H1 (cell line): ENCODE data around the gene PNMA8B. TPM values are rescaled to one million over a fixed set of nuclear protein-coding genes. Genes with fewer than 3 reads are reported as not detected.

Source experiments
- CTCF ChIA-PET: fragments of 300-600 bp; sonication (Branson Sonifier 250); formaldehyde crosslinking; loops from one replicate; lab custom pipeline; 2021; ENCODE audit not compliant: partially characterized antibody; lab: Charles Lee
- POLR2A ChIA-PET: fragments of 300-600 bp; sonication (Branson Sonifier 250); formaldehyde crosslinking; loops from one replicate; lab custom pipeline; 2021; ENCODE audit warnings: inconsistent platforms; ENCODE audit not compliant: partially characterized antibody; lab: Charles Lee
- DNase-seq, 2 experiments: peaks; one replicate each; pipeline versions ENCODE4 v3.0.0 to v3.0.0-alpha.2; 2010 to 2022; ENCODE audit warnings: low spot score in 2 of 2, low read depth in 1 of 2, mixed read lengths in 1 of 2
- FAIRE-seq: peaks from 2 replicates; lab custom pipeline; 2011; peaks lifted over from hg19 to GRCh38; lab: Jason Lieb, UNC
- H2AFZ ChIP-seq: 2 replicates; pipeline ENCODE4 v1.8.1; 2012; ENCODE audit warnings: low read length, inconsistent platforms
- H2AK5ac ChIP-seq: 2 replicates; pipeline ENCODE4 v1.6.1; 2013; ENCODE audit warnings: low read depth, low read length
- H2BK120ac ChIP-seq: replicated peaks from 2 replicates; pipeline ENCODE3; 2013; ENCODE audit warnings: low read depth, low read length, inconsistent platforms
- H2BK12ac ChIP-seq: 2 replicates; pipeline ENCODE4 v1.6.1; 2013; ENCODE audit warnings: low read depth, low read length
- H2BK15ac ChIP-seq: 2 replicates; pipeline ENCODE4 v1.6.1; 2013; ENCODE audit warnings: low read length
- H2BK20ac ChIP-seq: 2 replicates; pipeline ENCODE4 v1.6.1; 2013; ENCODE audit warnings: low read length
- H2BK5ac ChIP-seq: 2 replicates; pipeline ENCODE4 v1.6.1; 2013; ENCODE audit warnings: low read depth, low read length
- H3K14ac ChIP-seq: 2 replicates; pipeline ENCODE4 v1.6.1; 2013; ENCODE audit warnings: inconsistent platforms; ENCODE audit not compliant: insufficient read length
- H3K18ac ChIP-seq: 2 replicates; pipeline ENCODE4 v1.6.1; 2013; ENCODE audit warnings: low read length; ENCODE audit errors: extremely low read depth
- H3K23ac ChIP-seq: 2 replicates; pipeline ENCODE4 v1.6.1; 2013; ENCODE audit warnings: inconsistent platforms; ENCODE audit not compliant: insufficient read length
- H3K23me2 ChIP-seq: 2 replicates; pipeline ENCODE4 v1.6.1; 2013; ENCODE audit warnings: low read depth, low read length
- H3K27ac ChIP-seq: 2 replicates; pipeline ENCODE4 v1.6.1; 2011; ENCODE audit warnings: low read depth, low read length, inconsistent platforms
- H3K27me3 ChIP-seq, 4 experiments: replicated peaks in 1 of 4; 1 replicate in 1 of 4; 2 replicates in 3 of 4; pipeline versions ENCODE4 v1.6.1 to v1.8.1; 2011 to 2013; ENCODE audit warnings: low read length in 3 of 4, mild to moderate bottlenecking in 3 of 4, inconsistent platforms in 2 of 4, mixed read lengths in 2 of 4, moderate library complexity in 1 of 4; ENCODE audit not compliant: control insufficient read depth in 3 of 4, insufficient read depth in 3 of 4; ENCODE audit errors: extremely low read depth in 1 of 4
- H3K36me3 ChIP-seq, 4 experiments: 2 replicates each; pipeline versions ENCODE4 v1.6.1 to v1.8.1; 2011 to 2013; ENCODE audit warnings: mild to moderate bottlenecking in 4 of 4, low read length in 3 of 4, moderate library complexity in 2 of 4, control low read depth in 1 of 4, inconsistent platforms in 1 of 4; ENCODE audit not compliant: insufficient read depth in 4 of 4, control insufficient read depth in 2 of 4
- H3K4ac ChIP-seq: replicated peaks from 2 replicates; pipeline ENCODE3; 2013; ENCODE audit warnings: low read length, low read depth, mixed read lengths, inconsistent platforms; ENCODE audit not compliant: insufficient read length
- H3K4me1 ChIP-seq, 4 experiments: replicated peaks in 1 of 4; 1 replicate in 1 of 4; 2 replicates in 3 of 4; pipeline versions ENCODE4 v1.6.1 to v1.8.1; 2011 to 2013; ENCODE audit warnings: low read length in 3 of 4, inconsistent platforms in 2 of 4, mixed read lengths in 1 of 4; ENCODE audit not compliant: insufficient read depth in 4 of 4, control insufficient read depth in 3 of 4
- H3K4me2 ChIP-seq, 2 experiments: 2 replicates each; pipeline versions ENCODE4 v1.6.1 to v1.8.1; 2011 to 2013; ENCODE audit warnings: low read depth in 2 of 2, low read length in 2 of 2, control low read depth in 1 of 2, inconsistent platforms in 1 of 2, mild to moderate bottlenecking in 1 of 2; ENCODE audit not compliant: insufficient read depth in 1 of 2
- H3K4me3 ChIP-seq, 4 experiments: fragments of 200-600, 300-600 bp in 1 of 4; sonication (generic), shearing (Covaris generic), sonication (Bioruptor Twin) in 1 of 4; 2 replicates each; pipeline versions ENCODE4 v1.5.1 to v1.8.1; 2011 to 2016; ENCODE audit warnings: low read length in 4 of 4, low read depth in 3 of 4, control low read depth in 2 of 4, inconsistent platforms in 2 of 4, mild to moderate bottlenecking in 2 of 4, mixed read lengths in 1 of 4, moderate library complexity in 1 of 4; ENCODE audit not compliant: insufficient read depth in 2 of 4; ENCODE audit errors: extremely low read depth in 1 of 4
- H3K56ac ChIP-seq: replicated peaks from 2 replicates; pipeline ENCODE3; 2013; ENCODE audit warnings: low read depth, mild to moderate bottlenecking, mixed read lengths, low read length, inconsistent platforms; ENCODE audit not compliant: insufficient read length
- H3K79me1 ChIP-seq: 2 replicates; pipeline ENCODE4 v1.6.1; 2013; ENCODE audit warnings: low read depth, low read length, control low read depth
- H3K79me2 ChIP-seq, 2 experiments: 2 replicates each; pipeline versions ENCODE4 v1.6.1 to v1.8.1; 2012 to 2013; ENCODE audit warnings: low read length in 2 of 2, mild to moderate bottlenecking in 2 of 2, inconsistent platforms in 1 of 2; ENCODE audit not compliant: insufficient read depth in 2 of 2, control insufficient read depth in 1 of 2
- H3K9ac ChIP-seq, 4 experiments: replicated peaks in 1 of 4; 1 replicate in 1 of 4; 2 replicates in 3 of 4; pipeline versions ENCODE4 v1.6.1 to v1.8.1; 2011 to 2013; ENCODE audit warnings: low read depth in 3 of 4, low read length in 3 of 4, control low read depth in 2 of 4, mild to moderate bottlenecking in 2 of 4, moderate library complexity in 2 of 4, inconsistent platforms in 1 of 4; ENCODE audit errors: extremely low read depth in 1 of 4
- H3K9me3 ChIP-seq, 2 experiments: 2 replicates each; pipeline versions ENCODE4 v1.6.1 to v1.8.1; 2012 to 2013; ENCODE audit warnings: mild to moderate bottlenecking in 2 of 2, moderate library complexity in 2 of 2, control low read depth in 1 of 2, inconsistent platforms in 1 of 2, low read depth in 1 of 2, low read length in 1 of 2, mixed read lengths in 1 of 2; ENCODE audit not compliant: insufficient read depth in 2 of 2
- H4K20me1 ChIP-seq, 2 experiments: replicated peaks in 1 of 2; 2 replicates each; pipeline versions ENCODE3 to v1.8.1; 2011 to 2013; ENCODE audit warnings: inconsistent platforms in 2 of 2, low read length in 2 of 2, mild to moderate bottlenecking in 1 of 2; ENCODE audit not compliant: insufficient read depth in 2 of 2, control insufficient read depth in 1 of 2
- H4K5ac ChIP-seq: 2 replicates; pipeline ENCODE4 v1.6.1; 2013; ENCODE audit warnings: low read length, low read depth, mixed read lengths, inconsistent platforms; ENCODE audit not compliant: insufficient read length
- H4K8ac ChIP-seq: 2 replicates; pipeline ENCODE4 v1.8.0; 2013; ENCODE audit warnings: mild to moderate bottlenecking, moderate library complexity, low read length, inconsistent platforms; ENCODE audit not compliant: insufficient read depth; ENCODE audit errors: extremely low read depth
- H4K91ac ChIP-seq: replicated peaks from 2 replicates; pipeline ENCODE3; 2013; ENCODE audit warnings: low read length, mixed read lengths, inconsistent platforms; ENCODE audit not compliant: insufficient read length
- ASH2L ChIP-seq: fragments of 200-600, 300-600 bp; sonication (generic); IDR thresholded peaks from one replicate; pipeline ENCODE4 v1.7.1; 2017; ENCODE audit warnings: low read length
- CHD2 ChIP-seq: IDR thresholded peaks from 2 replicates; pipeline ENCODE4 v1.6.1; 2012; ENCODE audit warnings: low read length, improper control_type of control experiment
- EZH2 ChIP-seq: fragments of 200-600 bp; sonication (generic); IDR thresholded peaks from 2 replicates; pipeline ENCODE4 v1.7.1; 2012; ENCODE audit warnings: low read depth, mild to moderate bottlenecking, moderate library complexity, low read length, inconsistent platforms; ENCODE audit not compliant: severe bottlenecking
- POLR2A ChIP-seq, 2 experiments: IDR thresholded peaks; 1 replicate in 1 of 2; 2 replicates in 1 of 2; pipeline ENCODE4 v1.6.1; 2011; ENCODE audit warnings: low read depth in 2 of 2, low read length in 2 of 2, mild to moderate bottlenecking in 2 of 2; ENCODE audit errors: control extremely low read depth in 1 of 2
- WGBS, 2 experiments: shearing (Covaris generic) in 1 of 2; methylation state at CpG; one replicate each; pipeline versions ENCODE4 v1.1.6 to v1.1.7; 2013 to 2015; ENCODE audit warnings: low lambda C conversion rate in 2 of 2, mixed read lengths in 2 of 2, inconsistent platforms in 1 of 2, low coverage in 1 of 2, missing lambda C conversion rate in 1 of 2; ENCODE audit not compliant: insufficient replicate concordance in 2 of 2, insufficient coverage in 1 of 2, insufficient read length in 1 of 2; ENCODE audit errors: extremely low coverage in 1 of 2, missing lambda C conversion rate in 1 of 2; 5-methylcytosine and 5-hydroxymethylcytosine counted together
- polyA plus RNA-seq, 7 experiments: library from polyadenylated mRNA; depleted of rRNA in 3 of 7; stranded (reverse) in 5 of 7; unstranded in 2 of 7; fragments of >200 nt in 5 of 7; fragments of 200-250 nt in 2 of 7; gene quantifications; 1 replicate in 5 of 7; 2 replicates in 1 of 7; 4 replicates in 1 of 7; pipeline versions ENCODE4 v1.2.1 to v1.2.3, GENCODE V29; 2011 to 2013; ENCODE audit warnings: missing spikeins in 2 of 7, mixed read lengths in 2 of 7
- total RNA-seq: library from RNA; stranded (reverse); fragmentation: NEBNext Ultra II Directional; extraction: Animal tissue kit (Norgen Biotek cat#: 25700); gene quantifications from 2 replicates; pipeline ENCODE4 v1.2.1, GENCODE V29; 2021

The PNMA8B gene
- total and polyA plus RNA-seq, 2 of the 8 experiments (the other 6 are each of a cell fraction or from before 2014, with no cell fraction given) = 0.48 to 1.4 TPM

GRCh38 chr19:46488551-46488950, 7.1 kb downstream of the PNMA8B start:
- Histone ChIP-seq H3K9me3 (no peaks in the 10 kb centered on the region), H2BK20ac (0 out of 2 replicates have a peak overlapping the region, but pooled peaks have one; percentile 1), H3K23ac (no peak overlapping the region), H4K91ac (no peak overlapping the region), H3K4ac (no peak overlapping the region), H3K79me1 (no peaks in the 10 kb centered on the region), H3K56ac (no peak overlapping the region), H3K4me2 (peak overlapping the region in 1 of 2 experiments; percentile 53; a peak in 1 of 4 replicates), H4K5ac (no peak overlapping the region), H2AK5ac (no peak overlapping the region), H3K4me1 (peaks cover 0 to 25% (median 15%) of the 10 kb centered on the region in 4 experiments; a peak in 6 of 7 replicates), H2BK15ac (no peak overlapping the region; the same call in 1 of the 2 replicates), H2BK120ac (no peak overlapping the region), H2BK5ac (no peak overlapping the region), H3K14ac (no peak overlapping the region), H3K4me3 (no peak overlapping the region), H3K23me2 (peaks cover 9% of the 10 kb centered on the region; the same call in 1 of the 2 replicates), H3K18ac (no peak overlapping the region), H2AFZ (no peak overlapping the region), H3K27ac (no peak overlapping the region), H3K9ac (no peak overlapping the region), H2BK12ac (peak overlapping the region; percentile 55; the same call in 1 of the 2 replicates), H3K27me3 (peaks cover 22 to 70% (median 58%) of the 10 kb centered on the region in 4 experiments), H4K20me1 (peaks cover 3 to 6% of the 10 kb centered on the region in 2 experiments), H3K36me3 (no peaks in the 10 kb centered on the region), H3K79me2 (no peaks in the 10 kb centered on the region), H4K8ac (no peak overlapping the region)
- TF ChIP-seq EZH2 (peak; percentile 9), POLR2A (IDR thresholded peaks at IDR 0.05; ENCODE audit: control extremely low read depth in 1 of 2, low read depth in 2 of 2, low read length in 2 of 2) (no peak), CHD2 (no peak), ASH2L (no peak)
- no peak for FAIRE-seq
- CTCF ChIA-PET = interaction anchor here (0.6 to 6.7 kb wide), 19 partner anchors 8 to 205 kb away, joined by 3 to 254 read pairs (median 5); partner anchors contain the start of genes PNMA8A and PNMA8B
- POLR2A ChIA-PET = interaction anchor here (0.7 to 1.7 kb wide), 6 partner anchors 11 to 228 kb away, joined by 3 to 6 read pairs (median 4); partner anchors contain the start of gene CCDC8
- 71% methylated on average over 11 of the region's 11 CpGs; no CpG with 5 or more reads in 1 of the 2 experiments for WGBS, 2 experiments
- DNase-seq = peak in 1 of 2 experiments; percentile 53
